Omental fat pad (tissue), 4 donors: ENCODE data around the gene COL4A1. TPM values are rescaled to one million over a fixed set of nuclear protein-coding genes. Genes with fewer than 3 reads are reported as not detected.
A peak's percentile ranks its signal among the peaks of the same experiment; 100 is the strongest.

Experiments used
- ATAC-seq: fragments of 150-250 bp; one replicate; pipeline ENCODE4 v1.9.1; 2016; ENCODE audit warnings: mild to moderate bottlenecking, moderate library complexity; ENCODE audit not compliant: low FRiP score
- DNase-seq: peaks from one replicate; pipeline ENCODE4 v3.0.0-alpha.2; 2019; ENCODE audit warnings: low spot score
- total RNA-seq, 4 donors: library from RNA; depleted of rRNA; stranded (reverse); fragments of >200 nt; gene quantifications; one replicate each; pipeline ENCODE4 v1.1.0, GENCODE V29; 2016
- TF ChIP-seq, protein P1 (sequence below), 3 donors: fragments of 450-650 bp; IDR thresholded peaks; one replicate each; pipeline ENCODE4 v1.5.1; 2016 to 2017; ENCODE audit warnings: antibody characterized with exemption in 3 of 3, mild to moderate bottlenecking in 3 of 3, moderate library complexity in 2 of 3

COL4A1 gene
- total RNA-seq, 4 donors from 2014 or later: 611 to 1,113 (median 995) TPM

DNA sequence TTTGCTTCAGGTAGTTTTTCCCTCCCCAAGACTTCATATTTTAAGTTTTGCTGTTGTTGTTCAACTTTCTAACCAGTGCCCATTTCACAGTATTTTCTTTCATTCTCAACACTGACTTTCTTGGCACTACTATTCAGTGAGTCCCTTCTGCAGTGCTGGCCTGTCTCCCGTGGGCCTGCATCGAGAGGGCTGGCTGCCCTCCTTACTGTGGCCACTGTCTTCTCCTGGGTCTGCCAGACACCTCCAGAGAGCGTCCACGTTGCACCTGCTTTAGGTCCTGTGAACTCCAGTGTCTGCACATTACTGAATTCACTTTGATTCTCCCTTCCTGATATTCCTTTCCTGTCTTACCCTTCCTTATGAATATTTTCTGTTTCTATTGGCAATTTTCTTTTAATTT is 27.3 kb downstream of the COL4A1 start:
- TF ChIP-seq, protein P1, sequence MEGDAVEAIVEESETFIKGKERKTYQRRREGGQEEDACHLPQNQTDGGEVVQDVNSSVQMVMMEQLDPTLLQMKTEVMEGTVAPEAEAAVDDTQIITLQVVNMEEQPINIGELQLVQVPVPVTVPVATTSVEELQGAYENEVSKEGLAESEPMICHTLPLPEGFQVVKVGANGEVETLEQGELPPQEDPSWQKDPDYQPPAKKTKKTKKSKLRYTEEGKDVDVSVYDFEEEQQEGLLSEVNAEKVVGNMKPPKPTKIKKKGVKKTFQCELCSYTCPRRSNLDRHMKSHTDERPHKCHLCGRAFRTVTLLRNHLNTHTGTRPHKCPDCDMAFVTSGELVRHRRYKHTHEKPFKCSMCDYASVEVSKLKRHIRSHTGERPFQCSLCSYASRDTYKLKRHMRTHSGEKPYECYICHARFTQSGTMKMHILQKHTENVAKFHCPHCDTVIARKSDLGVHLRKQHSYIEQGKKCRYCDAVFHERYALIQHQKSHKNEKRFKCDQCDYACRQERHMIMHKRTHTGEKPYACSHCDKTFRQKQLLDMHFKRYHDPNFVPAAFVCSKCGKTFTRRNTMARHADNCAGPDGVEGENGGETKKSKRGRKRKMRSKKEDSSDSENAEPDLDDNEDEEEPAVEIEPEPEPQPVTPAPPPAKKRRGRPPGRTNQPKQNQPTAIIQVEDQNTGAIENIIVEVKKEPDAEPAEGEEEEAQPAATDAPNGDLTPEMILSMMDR (IDR thresholded peaks at IDR 0.05): no peak
- DNase-seq (no peak), ATAC-seq (no peak)

DNA sequence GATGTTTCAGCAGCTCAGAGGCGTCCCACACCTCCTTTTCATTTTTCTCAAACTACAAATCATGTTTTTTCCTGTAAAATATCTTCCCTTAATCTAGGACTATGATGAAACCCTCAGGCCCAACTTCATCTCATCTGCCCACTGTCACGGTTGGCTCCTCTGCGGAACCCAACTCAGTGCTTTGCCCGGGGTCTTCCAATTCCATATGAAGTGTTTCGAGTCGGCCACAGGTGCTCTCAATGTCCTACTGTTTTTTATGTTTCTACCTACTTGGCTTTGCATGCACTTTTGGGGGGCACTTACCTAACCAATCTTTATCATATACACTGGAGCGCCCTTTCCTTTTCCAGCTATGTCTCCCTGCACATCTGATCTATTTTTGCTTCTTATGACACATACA is 28.1 kb downstream of the COL4A1 start:
- TF ChIP-seq, protein P1 (IDR thresholded peaks at IDR 0.05): no peak
- DNase-seq: no peak
- no peak for ATAC-seq

DNA sequence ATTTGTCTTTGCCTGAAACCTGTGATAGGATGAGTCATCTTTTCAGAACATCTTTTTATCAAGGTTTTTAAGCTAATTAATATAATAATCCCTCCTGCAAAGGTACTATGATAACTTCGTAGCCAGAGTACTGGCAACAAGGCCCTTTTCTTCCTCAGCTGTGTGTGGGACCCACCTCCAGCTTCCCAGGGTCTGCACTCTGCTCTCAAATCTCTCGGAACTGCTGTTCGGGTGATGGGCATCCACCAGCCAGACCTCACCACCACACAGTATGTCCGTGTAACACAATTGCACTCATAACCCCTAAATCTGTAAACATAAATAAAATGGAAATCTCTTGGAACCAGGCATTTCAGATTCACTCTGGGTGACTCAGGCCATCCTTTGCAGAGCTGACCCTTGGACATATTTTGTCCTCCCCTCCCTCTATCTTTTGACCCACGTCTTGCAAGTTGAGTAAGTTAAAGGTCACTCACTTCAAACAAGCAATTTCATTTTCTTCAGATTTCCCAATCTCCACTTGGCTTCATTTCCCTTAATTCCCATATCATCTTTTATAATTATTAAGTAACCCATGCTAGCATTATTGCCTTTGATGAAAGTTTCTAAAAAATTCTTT is 29.5 kb downstream of the COL4A1 start:
- TF ChIP-seq, protein P1 (IDR thresholded peaks at IDR 0.05): no peak
- no peak for DNase-seq
- ATAC-seq: peak; percentile 70

DNA sequence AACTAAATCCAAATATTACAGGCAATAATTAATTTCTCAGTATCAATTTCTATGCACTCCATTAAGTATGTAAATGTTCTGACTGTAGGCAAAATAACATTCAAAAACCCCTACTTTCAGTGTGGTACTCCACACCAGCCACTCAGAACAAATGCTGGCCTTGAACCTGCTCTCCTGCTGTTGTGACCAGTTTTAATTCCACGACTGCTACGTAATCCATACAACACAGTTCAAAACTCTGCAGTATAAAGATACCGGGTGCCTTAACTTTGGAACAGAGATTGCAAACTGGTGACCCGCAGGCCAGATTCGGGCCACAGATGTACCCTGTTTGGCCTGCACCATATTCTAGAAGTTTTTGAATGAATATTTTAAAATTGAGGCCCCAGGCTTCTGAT is 30.4 kb downstream of the COL4A1 start:
- TF ChIP-seq, protein P1 (IDR thresholded peaks at IDR 0.05): no peak
- ATAC-seq: no peak
- DNase-seq: no peak

DNA sequence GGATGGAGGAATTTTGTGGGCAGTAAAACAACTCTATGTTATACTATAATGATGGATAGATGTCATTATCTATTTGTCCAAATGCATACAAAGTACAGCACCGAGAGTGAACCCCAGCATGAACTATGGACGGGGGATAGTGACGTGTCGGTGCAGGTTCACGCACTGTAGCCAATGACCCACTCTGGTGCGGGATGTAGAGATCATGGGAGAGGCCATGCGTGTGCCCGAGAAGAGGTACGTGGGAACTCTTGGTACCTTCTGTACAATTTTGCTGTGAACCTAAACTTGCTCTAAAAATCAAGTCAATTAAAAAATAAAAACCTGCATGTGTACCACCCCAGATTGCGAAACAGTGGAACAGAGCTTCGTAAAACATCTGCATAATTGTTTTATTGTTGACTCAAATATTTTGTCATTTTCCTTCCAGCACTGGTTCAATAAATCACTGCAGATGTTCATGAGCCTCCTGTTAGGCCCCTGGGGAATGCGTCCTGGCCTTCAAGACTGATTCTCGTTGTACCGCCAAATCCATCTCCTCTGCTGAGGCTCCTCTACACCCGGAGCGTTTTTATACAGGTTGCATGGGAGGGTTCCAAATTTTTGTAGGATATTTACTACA is 30.9 kb downstream of the COL4A1 start:
- TF ChIP-seq, protein P1 (IDR thresholded peaks at IDR 0.05): no peak
- ATAC-seq (no peak), DNase-seq (no peak)

DNA sequence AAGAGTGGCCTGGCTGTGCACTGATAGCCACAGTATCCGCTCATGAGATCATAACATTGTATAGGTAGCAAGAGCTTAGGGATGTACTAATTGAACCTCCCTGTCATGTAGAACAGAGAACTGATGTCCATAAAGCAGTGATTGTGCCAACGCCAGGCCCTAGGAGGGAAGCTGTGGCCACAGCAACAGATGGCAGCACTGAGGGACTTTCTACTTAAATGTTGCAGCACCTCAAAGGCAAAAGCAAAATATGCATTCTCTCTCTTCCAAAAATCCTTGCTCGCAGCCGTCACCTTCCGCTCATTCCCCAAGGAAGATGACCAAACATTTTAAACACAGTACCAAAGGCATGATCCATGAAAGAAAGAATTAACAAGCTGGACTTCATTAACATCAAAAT is 32.3 kb downstream of the COL4A1 start:
- ATAC-seq (no peak), DNase-seq (no peak)
- TF ChIP-seq, protein P1 (IDR thresholded peaks at IDR 0.05): no peak

DNA sequence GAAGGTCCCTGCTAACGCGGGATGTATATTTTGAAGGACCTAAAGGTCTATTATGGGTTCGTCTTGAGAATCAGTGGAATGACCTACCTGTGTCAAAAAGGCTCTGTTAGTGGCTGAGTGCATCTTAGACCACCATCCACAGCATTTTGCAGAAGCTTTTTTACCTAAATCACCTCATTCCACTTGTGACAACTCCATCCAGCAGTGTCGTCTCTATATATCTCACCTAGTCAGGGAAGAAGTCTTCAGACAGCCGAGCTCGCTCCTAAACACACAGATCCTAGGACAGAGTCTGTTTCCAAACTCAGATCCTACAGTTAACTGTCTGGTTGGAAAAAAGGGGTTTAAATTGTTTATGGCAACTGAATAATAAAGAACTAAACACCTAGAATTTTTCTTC is 33.7 kb downstream of the COL4A1 start:
- ATAC-seq (no peak), DNase-seq (no peak)
- TF ChIP-seq, protein P1 (IDR thresholded peaks at IDR 0.05): no peak
